Gastroesophageal sphincter (tissue), 3 donors: ENCODE results near the gene CXADR.

Experiments
- EP300 ChIP-seq: sonication (generic); formaldehyde crosslinking; IDR thresholded peaks from one replicate; pipeline ENCODE4 v1.6.1; 2017; ENCODE audit warnings: antibody characterized with exemption, mild to moderate bottlenecking
- POLR2A ChIP-seq, 2 donors: fragments of 450-650 bp; IDR thresholded peaks; one replicate each; pipeline ENCODE4 v1.6.1; 2017; ENCODE audit warnings: antibody characterized with exemption in 2 of 2, mild to moderate bottlenecking in 2 of 2, moderate library complexity in 1 of 2
- POLR2AphosphoS5 ChIP-seq: sonication (generic); formaldehyde crosslinking; IDR thresholded peaks from one replicate; pipeline ENCODE4 v1.6.1; 2017; ENCODE audit warnings: antibody characterized with exemption
- TF ChIP-seq, protein P1 (sequence below), 4 experiments: fragments of 200-600 bp in 2 of 4; fragments of 450-650 bp in 2 of 4; sonication (generic) in 1 of 4; IDR thresholded peaks; one replicate each; pipeline ENCODE4 v1.5.1; 2017 to 2019; ENCODE audit warnings: antibody characterized with exemption in 4 of 4, mild to moderate bottlenecking in 2 of 4, moderate library complexity in 2 of 4

GRCh38 chr21:17476006-17476405 is 36.8 kb upstream of the CXADR start:
- TF ChIP-seq, protein P1, sequence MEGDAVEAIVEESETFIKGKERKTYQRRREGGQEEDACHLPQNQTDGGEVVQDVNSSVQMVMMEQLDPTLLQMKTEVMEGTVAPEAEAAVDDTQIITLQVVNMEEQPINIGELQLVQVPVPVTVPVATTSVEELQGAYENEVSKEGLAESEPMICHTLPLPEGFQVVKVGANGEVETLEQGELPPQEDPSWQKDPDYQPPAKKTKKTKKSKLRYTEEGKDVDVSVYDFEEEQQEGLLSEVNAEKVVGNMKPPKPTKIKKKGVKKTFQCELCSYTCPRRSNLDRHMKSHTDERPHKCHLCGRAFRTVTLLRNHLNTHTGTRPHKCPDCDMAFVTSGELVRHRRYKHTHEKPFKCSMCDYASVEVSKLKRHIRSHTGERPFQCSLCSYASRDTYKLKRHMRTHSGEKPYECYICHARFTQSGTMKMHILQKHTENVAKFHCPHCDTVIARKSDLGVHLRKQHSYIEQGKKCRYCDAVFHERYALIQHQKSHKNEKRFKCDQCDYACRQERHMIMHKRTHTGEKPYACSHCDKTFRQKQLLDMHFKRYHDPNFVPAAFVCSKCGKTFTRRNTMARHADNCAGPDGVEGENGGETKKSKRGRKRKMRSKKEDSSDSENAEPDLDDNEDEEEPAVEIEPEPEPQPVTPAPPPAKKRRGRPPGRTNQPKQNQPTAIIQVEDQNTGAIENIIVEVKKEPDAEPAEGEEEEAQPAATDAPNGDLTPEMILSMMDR (IDR thresholded peaks at IDR 0.05), result no peak
- no peak for TF ChIP-seq POLR2AphosphoS5
- TF ChIP-seq EP300, result no peak
- TF ChIP-seq POLR2A (IDR thresholded peaks at IDR 0.05), result no peak
